Activated T-cell treated with anti-CD3 and anti-CD28 coated beads, Interleukin-2, amount 50 U/mL, for 24 hours (primary cell): ENCODE results near the gene GMPR.

Source experiments
- DNase-seq: peaks from one replicate; pipeline ENCODE4 v3.0.0-alpha.2; 2020
- H3K27ac Mint-ChIP-seq: 2 replicates; pipeline ENCODE4 v1.8.0; 2020; ENCODE audit warnings: mild to moderate bottlenecking, mixed read lengths
- H3K27me3 Mint-ChIP-seq: 2 replicates; pipeline ENCODE4 v1.8.0; 2020; ENCODE audit warnings: mixed read lengths
- H3K36me3 Mint-ChIP-seq: 2 replicates; pipeline ENCODE4 v1.8.0; 2020; ENCODE audit warnings: low read depth, mixed read lengths
- H3K4me1 Mint-ChIP-seq: 2 replicates; pipeline ENCODE4 v1.8.0; 2020; ENCODE audit warnings: low read depth, mixed read lengths
- H3K4me3 Mint-ChIP-seq: 2 replicates; pipeline ENCODE4 v1.8.0; 2020; ENCODE audit warnings: mild to moderate bottlenecking, moderate library complexity, mixed read lengths
- H3K9me3 Mint-ChIP-seq: 2 replicates; pipeline ENCODE4 v1.8.0; 2020; ENCODE audit warnings: mixed read lengths

The GMPR gene

DNA sequence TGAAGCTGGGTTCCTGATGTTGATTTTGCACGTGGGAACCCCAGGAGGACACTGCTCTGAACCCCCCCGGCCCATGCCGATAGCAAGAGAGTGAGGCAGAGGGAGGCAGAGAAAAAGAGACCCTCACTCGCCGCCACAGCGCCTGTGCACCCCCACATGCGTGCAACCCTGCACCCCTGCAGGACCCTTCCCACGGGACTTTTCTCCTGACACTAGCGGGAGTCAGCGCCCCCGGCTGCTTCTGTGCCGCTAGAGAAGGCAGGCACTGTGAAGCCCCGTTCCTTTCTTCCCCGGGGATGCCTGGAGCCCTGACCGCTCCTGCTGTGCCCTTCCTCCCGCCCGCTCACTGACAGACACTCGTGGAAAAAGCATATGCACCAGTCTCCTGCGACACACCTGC lies 67.4 kb downstream of the GMPR start:
- peaks cover 65% of the 10 kb centered on the region for H3K36me3 Mint-ChIP-seq
- H3K27ac Mint-ChIP-seq = no peak overlapping the region
- no peaks in the 10 kb centered on the region for H3K9me3 Mint-ChIP-seq
- H3K27me3 Mint-ChIP-seq = no peaks in the 10 kb centered on the region
- no peak overlapping the region for H3K4me3 Mint-ChIP-seq
- DNase-seq = no peak
- H3K4me1 Mint-ChIP-seq = peaks cover 10% of the 10 kb centered on the region

DNA sequence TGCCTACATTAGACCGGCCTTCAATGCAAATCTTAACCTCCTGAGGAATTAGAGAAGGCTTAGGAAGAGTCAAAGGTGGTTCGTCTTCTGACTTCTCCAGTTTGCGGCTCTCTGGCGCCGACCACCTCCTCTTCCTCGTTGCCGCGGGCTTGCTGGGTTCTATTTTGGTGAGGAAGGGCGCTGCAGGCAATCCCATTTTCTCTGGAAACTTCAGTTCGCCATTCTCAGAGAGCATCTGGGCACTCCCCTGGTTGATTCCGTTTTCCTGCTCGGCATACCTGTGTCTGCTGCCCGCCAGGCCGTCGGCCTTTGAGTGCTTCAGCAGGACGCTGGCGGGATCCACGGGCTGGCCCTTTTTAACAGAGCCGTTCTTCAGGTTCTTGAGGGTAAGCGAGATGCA lies 67.9 kb downstream of the GMPR start:
- H3K4me3 Mint-ChIP-seq = no peak overlapping the region
- H3K27me3 Mint-ChIP-seq = no peaks in the 10 kb centered on the region
- H3K27ac Mint-ChIP-seq = no peak overlapping the region
- H3K36me3 Mint-ChIP-seq = peaks cover 61% of the 10 kb centered on the region
- peaks cover 10% of the 10 kb centered on the region for H3K4me1 Mint-ChIP-seq
- H3K9me3 Mint-ChIP-seq = no peaks in the 10 kb centered on the region
- DNase-seq = no peak

DNA sequence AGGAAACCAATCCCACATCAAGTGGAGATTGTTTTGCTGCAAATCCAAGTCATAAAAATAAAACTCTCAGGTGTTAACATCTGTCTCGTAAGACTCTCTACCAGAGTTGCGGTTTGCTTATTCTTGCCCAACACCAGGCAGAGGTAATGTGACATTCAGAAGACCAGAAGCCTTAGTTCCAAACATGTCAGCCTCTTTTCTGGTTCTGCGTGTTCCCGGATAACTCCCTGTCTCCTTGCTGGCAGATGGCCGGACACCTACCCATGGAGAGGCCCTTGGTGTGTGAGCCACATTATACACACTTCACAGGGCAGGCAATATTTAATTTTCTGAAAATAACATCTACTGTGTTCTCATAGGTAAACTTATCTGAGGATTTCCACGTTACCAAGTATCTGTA lies 73.4 kb downstream of the GMPR start:
- Mint-ChIP-seq H3K36me3 (peaks cover 17% of the 10 kb centered on the region), H3K27ac (no peak overlapping the region), H3K4me1 (peaks cover 2% of the 10 kb centered on the region), H3K4me3 (no peak overlapping the region), H3K27me3 (no peaks in the 10 kb centered on the region), H3K9me3 (no peaks in the 10 kb centered on the region)
- no peak for DNase-seq

DNA sequence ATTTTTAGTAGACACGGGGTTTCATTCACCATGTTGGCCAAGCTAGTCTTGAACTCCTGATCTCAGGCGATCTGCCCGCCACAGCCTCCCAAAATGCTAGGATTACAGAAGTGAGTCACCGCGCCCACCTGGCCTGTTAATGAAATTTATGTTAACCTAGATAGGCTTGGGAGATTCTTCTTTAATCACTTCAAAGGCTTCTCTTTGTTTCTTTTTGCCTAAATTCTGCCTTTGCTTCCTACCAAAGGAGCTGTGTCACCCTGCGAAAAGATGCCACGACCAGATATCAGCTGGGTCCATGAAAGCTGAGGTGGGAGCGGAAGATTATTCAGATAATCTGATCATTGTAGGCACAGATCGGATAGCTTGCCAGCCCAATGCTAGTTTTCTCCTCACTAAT lies 75.3 kb downstream of the GMPR start:
- no peak overlapping the region for H3K4me3 Mint-ChIP-seq
- no peaks in the 10 kb centered on the region for H3K27me3 Mint-ChIP-seq
- no peaks in the 10 kb centered on the region for H3K9me3 Mint-ChIP-seq
- no peak for DNase-seq
- H3K4me1 Mint-ChIP-seq = peaks cover 22% of the 10 kb centered on the region
- H3K36me3 Mint-ChIP-seq = peaks cover 13% of the 10 kb centered on the region
- no peak overlapping the region for H3K27ac Mint-ChIP-seq

DNA sequence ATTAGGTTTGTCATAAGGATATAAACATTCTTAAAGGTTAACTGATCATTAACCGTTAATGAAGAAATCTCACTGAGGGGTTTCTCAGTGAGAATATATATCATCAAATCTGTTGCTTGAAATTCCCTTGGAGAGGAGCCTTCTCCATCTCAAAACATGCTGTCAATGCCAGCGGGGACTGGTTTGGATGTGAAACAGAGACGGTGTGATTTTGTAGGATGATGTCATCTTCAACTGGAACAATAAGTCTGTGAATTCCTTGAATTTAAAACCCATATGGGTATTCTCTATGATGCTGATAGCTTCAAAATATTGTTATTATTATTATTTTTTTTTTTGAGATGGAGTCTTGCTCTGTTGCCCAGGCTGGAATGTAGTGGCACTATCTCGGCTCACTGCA lies 75.9 kb downstream of the GMPR start:
- DNase-seq = no peak
- no peaks in the 10 kb centered on the region for H3K9me3 Mint-ChIP-seq
- no peak overlapping the region for H3K4me3 Mint-ChIP-seq
- peaks cover 28% of the 10 kb centered on the region for H3K4me1 Mint-ChIP-seq
- H3K36me3 Mint-ChIP-seq = peaks cover 12% of the 10 kb centered on the region
- H3K27ac Mint-ChIP-seq = no peak overlapping the region
- H3K27me3 Mint-ChIP-seq = no peaks in the 10 kb centered on the region

DNA sequence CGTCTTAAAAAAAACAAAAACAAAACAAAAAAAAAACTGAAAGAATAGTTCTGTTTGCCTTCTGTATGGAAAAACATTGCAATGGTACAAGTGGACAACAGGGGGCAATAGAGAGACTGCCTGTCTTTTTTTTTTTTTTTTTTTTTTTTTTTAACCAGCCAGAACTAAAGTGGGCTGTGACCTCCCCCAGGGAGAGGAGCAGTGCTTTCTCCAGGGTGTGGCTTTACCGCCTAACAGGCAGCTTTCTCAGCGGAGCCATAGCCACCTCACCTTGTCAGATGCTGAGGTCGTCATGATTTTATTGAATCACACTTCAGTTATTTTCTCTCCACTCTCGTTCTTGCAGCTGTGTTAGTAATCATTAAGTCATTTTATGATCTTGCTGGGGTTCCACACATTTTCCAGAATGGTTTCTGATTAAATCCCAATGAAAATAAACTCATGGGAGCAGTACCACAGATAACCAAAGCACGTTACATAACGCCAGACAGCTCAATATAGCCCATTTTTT lies 78.4 kb downstream of the GMPR start:
- Mint-ChIP-seq H3K27ac (peak overlapping the region; percentile 80), H3K9me3 (no peaks in the 10 kb centered on the region), H3K27me3 (no peaks in the 10 kb centered on the region), H3K36me3 (peaks cover 4% of the 10 kb centered on the region), H3K4me1 (peaks cover 53% of the 10 kb centered on the region), H3K4me3 (no peak overlapping the region)
- DNase-seq = peak; percentile 44

DNA sequence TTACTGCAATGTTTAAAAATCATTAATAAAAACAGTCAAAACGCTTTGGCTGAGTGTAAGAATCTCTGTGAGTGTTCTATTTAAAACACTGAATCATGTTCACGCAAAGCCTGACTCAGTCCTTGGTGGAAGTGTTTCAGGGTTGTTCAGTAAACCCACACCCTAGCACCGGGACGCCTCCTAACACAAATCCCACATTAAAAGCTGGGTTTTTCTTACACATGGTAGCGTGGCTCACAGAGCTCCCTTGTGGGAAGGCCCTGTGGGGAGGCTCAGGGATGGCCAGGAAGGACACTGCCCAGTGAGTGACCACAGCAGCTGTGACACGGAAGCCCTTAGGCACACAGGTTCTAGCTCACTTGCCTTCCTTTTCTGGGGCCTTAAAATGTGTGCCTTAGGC lies 80.2 kb downstream of the GMPR start:
- peaks cover 10% of the 10 kb centered on the region for H3K36me3 Mint-ChIP-seq
- peak; percentile 63 for DNase-seq
- peak overlapping the region; percentile 91 for H3K27ac Mint-ChIP-seq
- H3K4me1 Mint-ChIP-seq = peaks cover 69% of the 10 kb centered on the region
- H3K4me3 Mint-ChIP-seq = peak overlapping the region; percentile 63
- no peaks in the 10 kb centered on the region for H3K27me3 Mint-ChIP-seq
- no peaks in the 10 kb centered on the region for H3K9me3 Mint-ChIP-seq

DNA sequence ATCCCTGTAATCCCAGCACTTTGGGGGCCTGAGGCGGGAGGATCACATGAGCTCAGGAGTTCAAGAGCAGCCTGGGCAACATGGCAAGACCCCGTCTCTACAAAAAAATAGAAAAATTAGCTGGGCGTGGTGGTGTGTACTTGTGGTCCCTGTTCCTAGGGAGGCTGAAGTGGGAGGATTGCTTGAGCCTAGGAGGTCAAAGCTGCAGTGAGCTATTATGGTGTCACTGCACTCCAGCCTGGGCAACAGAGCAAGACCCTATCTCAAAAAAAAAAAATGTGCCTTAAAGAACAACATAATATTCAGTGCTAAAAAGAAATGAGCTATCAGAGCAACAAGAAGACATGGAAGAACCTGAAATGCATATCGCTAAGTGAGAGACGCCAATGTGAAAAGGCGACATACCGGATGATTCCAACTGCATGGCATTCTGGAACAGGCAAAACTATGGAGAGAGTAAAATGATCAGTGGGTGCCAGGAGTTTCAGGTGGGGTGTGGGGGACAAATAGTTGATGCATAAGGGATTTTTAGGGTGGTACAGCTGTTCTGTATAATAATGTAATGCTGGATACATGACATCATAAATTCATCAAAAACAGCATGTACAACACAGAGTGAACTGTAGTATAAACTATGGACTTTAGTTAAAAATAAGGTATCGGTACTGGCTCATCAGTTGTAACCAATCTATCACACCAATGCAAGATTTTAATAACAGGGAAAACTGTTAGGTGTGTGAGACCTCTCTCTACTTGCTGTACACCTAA lies 80.8 kb downstream of the GMPR start:
- H3K27ac Mint-ChIP-seq = peak overlapping the region; percentile 91
- peaks cover 74% of the 10 kb centered on the region for H3K4me1 Mint-ChIP-seq

DNA sequence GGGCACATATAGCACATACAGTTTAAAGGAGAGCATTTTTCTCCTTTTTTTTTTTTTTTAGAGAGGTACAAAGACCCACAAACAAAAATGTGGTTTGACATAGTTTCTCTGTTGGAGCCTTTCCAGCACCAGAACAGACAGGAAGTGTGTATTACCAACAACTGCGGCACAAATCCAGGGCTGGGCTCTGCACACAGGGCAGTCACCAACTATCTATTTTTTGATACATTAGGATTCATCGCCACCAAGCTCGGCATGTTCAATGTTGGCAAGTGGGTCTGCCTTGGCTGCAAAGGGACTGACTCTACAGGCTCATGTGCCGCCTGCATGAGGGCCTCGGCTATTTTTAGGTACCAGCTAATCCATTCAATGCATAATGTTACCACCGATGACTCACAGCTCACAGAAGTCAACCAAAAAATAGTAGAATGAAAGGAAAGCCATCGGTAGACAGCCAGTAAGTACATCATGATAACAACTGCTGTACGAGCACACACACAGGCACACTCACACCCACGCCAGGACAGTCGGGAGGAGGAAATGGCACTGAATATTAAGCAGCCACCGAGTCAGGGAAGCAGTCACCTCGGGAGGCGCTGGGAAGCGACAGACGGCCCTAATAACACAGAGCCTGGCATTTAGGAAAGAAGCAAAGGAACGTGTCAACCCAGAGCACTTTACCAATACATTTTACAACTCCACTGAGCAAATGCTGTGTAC lies 81.6 kb downstream of the GMPR start:
- DNase-seq = peak; percentile 81
- Mint-ChIP-seq H3K4me3 (peak overlapping the region; percentile 63), H3K27ac (peak overlapping the region; percentile 91), H3K9me3 (no peaks in the 10 kb centered on the region), H3K4me1 (peaks cover 81% of the 10 kb centered on the region), H3K36me3 (peaks cover 8% of the 10 kb centered on the region), H3K27me3 (no peaks in the 10 kb centered on the region)

More for the DNA sequence above, 80.8 kb downstream of the GMPR start:
- DNase-seq = no peak
- no peaks in the 10 kb centered on the region for H3K9me3 Mint-ChIP-seq
- H3K27me3 Mint-ChIP-seq = no peaks in the 10 kb centered on the region
- H3K4me3 Mint-ChIP-seq = peak overlapping the region; percentile 63
- peaks cover 8% of the 10 kb centered on the region for H3K36me3 Mint-ChIP-seq

DNA sequence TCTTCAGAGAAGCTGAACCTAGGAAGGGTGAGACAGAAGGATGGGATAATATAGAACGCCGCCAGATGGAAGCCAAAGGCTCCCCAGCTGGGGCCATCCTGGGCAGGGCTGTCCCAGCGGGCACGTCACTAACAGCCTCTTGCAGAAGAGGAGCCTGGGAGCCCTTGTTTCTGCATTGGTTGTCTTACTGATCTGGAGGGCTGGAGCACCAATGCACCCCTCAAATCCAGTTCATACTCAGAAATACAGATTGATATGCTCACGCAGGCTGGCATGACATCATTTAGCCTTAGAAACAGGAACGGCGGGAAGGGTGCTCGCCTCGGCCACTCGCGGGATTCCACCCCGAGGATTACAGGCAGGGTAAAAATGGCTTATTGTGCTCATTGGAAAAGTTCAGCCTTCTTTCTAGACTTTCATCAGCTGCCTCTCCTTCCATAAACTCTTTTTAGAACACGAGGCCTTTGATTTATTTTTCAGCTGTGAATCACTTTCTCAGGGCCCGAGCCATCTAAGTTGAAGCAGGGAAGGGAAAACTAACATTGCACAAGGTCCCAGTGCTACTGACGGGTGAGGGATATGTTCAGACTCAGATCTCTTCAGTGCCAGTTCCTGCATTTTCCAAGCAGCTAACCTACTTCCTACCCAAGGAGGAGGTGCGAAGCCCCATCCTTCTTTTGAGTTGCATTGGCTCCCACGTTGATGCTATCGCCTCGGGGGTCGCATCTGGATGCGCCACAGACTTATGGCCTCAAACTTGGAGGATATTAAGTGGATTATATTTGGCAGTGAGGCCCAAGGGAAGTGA lies 82.3 kb downstream of the GMPR start:
- Mint-ChIP-seq H3K36me3 (peaks cover 14% of the 10 kb centered on the region), H3K27ac (peak overlapping the region; percentile 91), H3K4me3 (peak overlapping the region; percentile 63), H3K9me3 (no peaks in the 10 kb centered on the region), H3K27me3 (no peaks in the 10 kb centered on the region), H3K4me1 (peaks cover 88% of the 10 kb centered on the region)
- DNase-seq = peak; percentile 25

DNA sequence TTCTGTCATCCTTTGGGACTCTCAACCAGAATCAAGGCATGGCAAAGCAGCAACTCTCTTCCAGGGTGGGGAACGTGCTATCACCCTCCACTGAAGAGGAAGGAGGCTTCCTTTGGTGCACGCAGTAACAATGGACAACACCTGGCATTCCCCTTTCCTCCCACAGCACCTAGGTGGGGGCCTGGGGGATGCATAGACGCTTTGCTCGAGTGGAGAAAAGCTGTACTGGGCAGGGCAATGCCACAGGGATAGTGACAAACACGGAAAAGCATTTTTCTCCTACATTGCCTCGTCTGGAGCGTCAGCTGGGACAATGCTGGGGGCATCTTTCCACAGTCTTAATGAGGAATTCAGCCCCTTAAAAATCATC lies 82.9 kb downstream of the GMPR start:
- no peak overlapping the region for H3K4me3 Mint-ChIP-seq

DNA sequence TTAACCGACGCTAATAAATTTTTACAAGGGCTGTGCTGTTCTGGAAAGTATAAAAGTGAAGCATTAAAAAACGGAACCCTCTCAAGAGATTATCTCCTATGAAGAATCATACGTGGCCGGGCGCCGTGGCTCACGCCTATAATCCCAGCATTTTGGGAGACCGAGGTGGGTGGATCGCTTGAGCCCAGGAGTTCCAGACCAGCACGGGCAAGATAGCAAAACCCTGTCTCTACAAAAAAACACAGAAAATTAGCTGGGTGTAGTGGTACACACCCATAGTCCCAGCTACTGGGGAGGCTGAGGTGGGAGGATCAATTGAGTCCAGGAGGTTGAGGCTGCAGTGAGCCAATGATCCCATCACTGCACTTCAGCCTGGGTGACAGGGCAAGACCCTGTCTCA lies 83.4 kb downstream of the GMPR start:
- peaks cover 85% of the 10 kb centered on the region for H3K4me1 Mint-ChIP-seq
- no peak overlapping the region for H3K4me3 Mint-ChIP-seq
- peaks cover 24% of the 10 kb centered on the region for H3K36me3 Mint-ChIP-seq
- DNase-seq = no peak
- H3K27ac Mint-ChIP-seq = peak overlapping the region; percentile 97
- H3K9me3 Mint-ChIP-seq = no peaks in the 10 kb centered on the region
- no peaks in the 10 kb centered on the region for H3K27me3 Mint-ChIP-seq

More for the DNA sequence above, 82.9 kb downstream of the GMPR start:
- Mint-ChIP-seq H3K27me3 (no peaks in the 10 kb centered on the region), H3K9me3 (no peaks in the 10 kb centered on the region), H3K36me3 (peaks cover 19% of the 10 kb centered on the region), H3K4me1 (peaks cover 88% of the 10 kb centered on the region), H3K27ac (peak overlapping the region; percentile 97)
- no peak for DNase-seq

DNA sequence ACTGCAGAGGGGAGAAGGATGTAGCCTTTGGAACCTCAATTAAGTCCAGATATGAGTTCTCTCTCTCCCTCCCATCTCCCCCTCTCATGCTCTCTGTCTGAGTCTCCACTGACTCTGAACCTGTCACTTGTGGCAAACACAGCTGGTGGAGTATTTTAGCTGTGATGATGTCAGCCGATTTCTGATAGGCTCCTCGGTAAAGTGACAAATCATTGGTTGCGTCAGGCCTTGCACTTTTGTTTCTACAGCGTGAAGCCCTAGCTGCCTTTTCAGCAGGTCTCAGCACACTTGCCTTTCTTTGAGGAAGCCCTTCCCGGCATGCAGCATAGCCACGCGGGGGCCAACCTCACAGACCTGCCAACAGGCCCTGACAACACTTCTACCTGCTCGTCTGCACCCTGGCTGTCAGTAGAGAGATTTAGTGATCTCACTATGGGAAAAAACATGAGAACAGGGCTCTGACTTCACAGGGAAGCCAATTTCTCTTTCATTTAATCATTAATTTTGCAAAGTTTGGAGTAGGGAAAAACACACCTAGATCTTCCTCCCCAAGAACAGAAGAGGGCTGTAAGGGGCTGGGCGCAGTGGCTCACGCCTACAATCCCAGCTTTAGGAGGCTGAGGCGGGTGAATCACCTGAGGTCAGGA lies 84.4 kb downstream of the GMPR start:
- peak overlapping the region; percentile 97 for H3K27ac Mint-ChIP-seq
- H3K36me3 Mint-ChIP-seq = peaks cover 33% of the 10 kb centered on the region
- H3K4me3 Mint-ChIP-seq = peak overlapping the region; percentile 53
- DNase-seq = peak; percentile 80
- H3K4me1 Mint-ChIP-seq = peaks cover 76% of the 10 kb centered on the region
- H3K9me3 Mint-ChIP-seq = no peaks in the 10 kb centered on the region
- no peaks in the 10 kb centered on the region for H3K27me3 Mint-ChIP-seq

DNA sequence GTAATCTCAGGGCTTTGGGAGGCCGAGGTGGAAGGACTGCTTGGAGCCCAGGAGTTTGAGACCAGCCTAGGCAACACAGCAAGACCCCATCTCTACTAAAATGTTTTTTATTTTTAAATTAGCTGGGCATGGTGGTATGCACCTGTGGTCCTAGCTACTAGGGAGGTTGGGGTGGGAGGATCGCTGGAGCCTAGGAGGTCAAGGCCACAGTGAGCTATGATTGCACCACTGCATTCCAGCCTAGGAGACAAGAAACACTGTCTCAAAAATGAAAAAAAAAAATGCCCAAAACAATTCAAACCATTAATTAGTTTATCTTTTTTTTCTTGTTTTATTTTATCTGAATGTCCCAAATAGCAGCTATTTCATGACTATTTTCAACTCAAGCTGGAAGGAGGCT lies 85.8 kb downstream of the GMPR start:
- no peaks in the 10 kb centered on the region for H3K27me3 Mint-ChIP-seq
- no peak overlapping the region for H3K4me3 Mint-ChIP-seq
- peaks cover 35% of the 10 kb centered on the region for H3K36me3 Mint-ChIP-seq
- H3K4me1 Mint-ChIP-seq = peaks cover 62% of the 10 kb centered on the region
- no peaks in the 10 kb centered on the region for H3K9me3 Mint-ChIP-seq
- no peak for DNase-seq
- H3K27ac Mint-ChIP-seq = peak overlapping the region; percentile 97
